Measurements from ENCODE around the gene RAF1.

- TF ChIP-seq CTCF (IDR thresholded peaks at IDR 0.05) = no peak
- TF ChIP-seq POLR2A (IDR thresholded peaks at IDR 0.05) = no peak
Observed at GRCh38 chr3:12705374-12705926, 41.5 kb upstream of the RAF1 start.
